Hepatocyte (in vitro differentiated cells): ENCODE results near the gene SGCD.

Experiments
- EZH2 ChIP-seq: fragments of 200-600 bp; sonication (generic); IDR thresholded peaks from 2 replicates; pipeline ENCODE4 v1.6.1; 2016; ENCODE audit warnings: antibody characterized with exemption, mild to moderate bottlenecking, borderline replicate concordance
- EZH2phosphoT487 ChIP-seq: fragments of 200-600 bp; sonication (generic); IDR thresholded peaks from one replicate; pipeline ENCODE4 v1.6.1; 2018; ENCODE audit warnings: antibody characterized with exemption, mild to moderate bottlenecking, low read depth, moderate library complexity; ENCODE audit not compliant: unreplicated experiment, severe bottlenecking
- TF ChIP-seq, protein P1 (sequence below): fragments of 200-600 bp; sonication (generic); IDR thresholded peaks from 2 replicates; pipeline ENCODE4 v1.5.1; 2016; ENCODE audit warnings: antibody characterized with exemption, mild to moderate bottlenecking; ENCODE audit not compliant: poor library complexity

DNA sequence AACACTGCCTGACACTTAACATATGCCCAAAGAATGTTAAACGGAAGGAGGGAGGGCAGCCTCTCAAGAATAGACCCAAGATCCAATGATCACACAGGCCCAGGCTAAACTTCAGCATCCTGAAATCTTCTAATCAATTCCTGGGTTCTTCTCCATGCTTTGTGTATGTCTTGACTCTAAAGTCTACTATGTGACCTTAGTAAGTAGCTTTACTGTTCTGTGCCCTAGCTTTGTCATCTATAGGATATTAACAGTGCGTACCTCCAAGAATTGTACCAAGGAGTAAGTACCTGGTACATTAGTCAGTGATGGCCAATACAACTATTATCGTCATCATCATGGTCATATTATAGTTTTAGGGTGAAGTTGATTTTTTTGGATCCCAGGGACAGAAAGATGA, 96.6 kb downstream of the SGCD start:
- TF ChIP-seq, protein P1, sequence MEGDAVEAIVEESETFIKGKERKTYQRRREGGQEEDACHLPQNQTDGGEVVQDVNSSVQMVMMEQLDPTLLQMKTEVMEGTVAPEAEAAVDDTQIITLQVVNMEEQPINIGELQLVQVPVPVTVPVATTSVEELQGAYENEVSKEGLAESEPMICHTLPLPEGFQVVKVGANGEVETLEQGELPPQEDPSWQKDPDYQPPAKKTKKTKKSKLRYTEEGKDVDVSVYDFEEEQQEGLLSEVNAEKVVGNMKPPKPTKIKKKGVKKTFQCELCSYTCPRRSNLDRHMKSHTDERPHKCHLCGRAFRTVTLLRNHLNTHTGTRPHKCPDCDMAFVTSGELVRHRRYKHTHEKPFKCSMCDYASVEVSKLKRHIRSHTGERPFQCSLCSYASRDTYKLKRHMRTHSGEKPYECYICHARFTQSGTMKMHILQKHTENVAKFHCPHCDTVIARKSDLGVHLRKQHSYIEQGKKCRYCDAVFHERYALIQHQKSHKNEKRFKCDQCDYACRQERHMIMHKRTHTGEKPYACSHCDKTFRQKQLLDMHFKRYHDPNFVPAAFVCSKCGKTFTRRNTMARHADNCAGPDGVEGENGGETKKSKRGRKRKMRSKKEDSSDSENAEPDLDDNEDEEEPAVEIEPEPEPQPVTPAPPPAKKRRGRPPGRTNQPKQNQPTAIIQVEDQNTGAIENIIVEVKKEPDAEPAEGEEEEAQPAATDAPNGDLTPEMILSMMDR = no peak
- TF ChIP-seq EZH2 = no peak
- no peak for TF ChIP-seq EZH2phosphoT487
